H1 (cell line): ENCODE results near the gene DECR2. TPM values are rescaled to one million over a fixed set of nuclear protein-coding genes. Genes with fewer than 3 reads are reported as not detected.
A peak's percentile ranks its signal among the peaks of the same experiment; 100 is the strongest.

Source experiments
- CTCF ChIA-PET: fragments of 300-600 bp; sonication (Branson Sonifier 250); formaldehyde crosslinking; loops from one replicate; lab custom pipeline; 2021; ENCODE audit not compliant: partially characterized antibody; lab: Charles Lee
- POLR2A ChIA-PET: fragments of 300-600 bp; sonication (Branson Sonifier 250); formaldehyde crosslinking; loops from one replicate; lab custom pipeline; 2021; ENCODE audit warnings: inconsistent platforms; ENCODE audit not compliant: partially characterized antibody; lab: Charles Lee
- DNase-seq, 2 experiments: peaks; one replicate each; pipeline versions ENCODE4 v3.0.0 to v3.0.0-alpha.2; 2010 to 2022; ENCODE audit warnings: low spot score in 2 of 2, low read depth in 1 of 2, mixed read lengths in 1 of 2
- FAIRE-seq: peaks from 2 replicates; lab custom pipeline; 2011; peaks lifted over from hg19 to GRCh38; lab: Jason Lieb, UNC
- H2AFZ ChIP-seq: 2 replicates; pipeline ENCODE4 v1.8.1; 2012; ENCODE audit warnings: low read length, inconsistent platforms
- H2AK5ac ChIP-seq: 2 replicates; pipeline ENCODE4 v1.6.1; 2013; ENCODE audit warnings: low read depth, low read length
- H2BK120ac ChIP-seq: replicated peaks from 2 replicates; pipeline ENCODE3; 2013; ENCODE audit warnings: low read depth, low read length, inconsistent platforms
- H2BK12ac ChIP-seq: 2 replicates; pipeline ENCODE4 v1.6.1; 2013; ENCODE audit warnings: low read depth, low read length
- H2BK15ac ChIP-seq: 2 replicates; pipeline ENCODE4 v1.6.1; 2013; ENCODE audit warnings: low read length
- H2BK20ac ChIP-seq: 2 replicates; pipeline ENCODE4 v1.6.1; 2013; ENCODE audit warnings: low read length
- H2BK5ac ChIP-seq: 2 replicates; pipeline ENCODE4 v1.6.1; 2013; ENCODE audit warnings: low read depth, low read length
- H3K14ac ChIP-seq: 2 replicates; pipeline ENCODE4 v1.6.1; 2013; ENCODE audit warnings: inconsistent platforms; ENCODE audit not compliant: insufficient read length
- H3K18ac ChIP-seq: 2 replicates; pipeline ENCODE4 v1.6.1; 2013; ENCODE audit warnings: low read length; ENCODE audit errors: extremely low read depth
- H3K23ac ChIP-seq: 2 replicates; pipeline ENCODE4 v1.6.1; 2013; ENCODE audit warnings: inconsistent platforms; ENCODE audit not compliant: insufficient read length
- H3K23me2 ChIP-seq: 2 replicates; pipeline ENCODE4 v1.6.1; 2013; ENCODE audit warnings: low read depth, low read length
- H3K27ac ChIP-seq: 2 replicates; pipeline ENCODE4 v1.6.1; 2011; ENCODE audit warnings: low read depth, low read length, inconsistent platforms
- H3K27me3 ChIP-seq, 4 experiments: replicated peaks in 1 of 4; 1 replicate in 1 of 4; 2 replicates in 3 of 4; pipeline versions ENCODE4 v1.6.1 to v1.8.1; 2011 to 2013; ENCODE audit warnings: low read length in 3 of 4, mild to moderate bottlenecking in 3 of 4, inconsistent platforms in 2 of 4, mixed read lengths in 2 of 4, moderate library complexity in 1 of 4; ENCODE audit not compliant: control insufficient read depth in 3 of 4, insufficient read depth in 3 of 4; ENCODE audit errors: extremely low read depth in 1 of 4
- H3K36me3 ChIP-seq, 4 experiments: 2 replicates each; pipeline versions ENCODE4 v1.6.1 to v1.8.1; 2011 to 2013; ENCODE audit warnings: mild to moderate bottlenecking in 4 of 4, low read length in 3 of 4, moderate library complexity in 2 of 4, control low read depth in 1 of 4, inconsistent platforms in 1 of 4; ENCODE audit not compliant: insufficient read depth in 4 of 4, control insufficient read depth in 2 of 4
- H3K4ac ChIP-seq: replicated peaks from 2 replicates; pipeline ENCODE3; 2013; ENCODE audit warnings: low read length, low read depth, mixed read lengths, inconsistent platforms; ENCODE audit not compliant: insufficient read length
- H3K4me1 ChIP-seq, 4 experiments: replicated peaks in 1 of 4; 1 replicate in 1 of 4; 2 replicates in 3 of 4; pipeline versions ENCODE4 v1.6.1 to v1.8.1; 2011 to 2013; ENCODE audit warnings: low read length in 3 of 4, inconsistent platforms in 2 of 4, mixed read lengths in 1 of 4; ENCODE audit not compliant: insufficient read depth in 4 of 4, control insufficient read depth in 3 of 4
- H3K4me2 ChIP-seq, 2 experiments: 2 replicates each; pipeline versions ENCODE4 v1.6.1 to v1.8.1; 2011 to 2013; ENCODE audit warnings: low read depth in 2 of 2, low read length in 2 of 2, control low read depth in 1 of 2, inconsistent platforms in 1 of 2, mild to moderate bottlenecking in 1 of 2; ENCODE audit not compliant: insufficient read depth in 1 of 2
- H3K4me3 ChIP-seq, 4 experiments: fragments of 200-600, 300-600 bp in 1 of 4; sonication (generic), shearing (Covaris generic), sonication (Bioruptor Twin) in 1 of 4; 2 replicates each; pipeline versions ENCODE4 v1.5.1 to v1.8.1; 2011 to 2016; ENCODE audit warnings: low read length in 4 of 4, low read depth in 3 of 4, control low read depth in 2 of 4, inconsistent platforms in 2 of 4, mild to moderate bottlenecking in 2 of 4, mixed read lengths in 1 of 4, moderate library complexity in 1 of 4; ENCODE audit not compliant: insufficient read depth in 2 of 4; ENCODE audit errors: extremely low read depth in 1 of 4
- H3K56ac ChIP-seq: replicated peaks from 2 replicates; pipeline ENCODE3; 2013; ENCODE audit warnings: low read depth, mild to moderate bottlenecking, mixed read lengths, low read length, inconsistent platforms; ENCODE audit not compliant: insufficient read length
- H3K79me1 ChIP-seq: 2 replicates; pipeline ENCODE4 v1.6.1; 2013; ENCODE audit warnings: low read depth, low read length, control low read depth
- H3K79me2 ChIP-seq, 2 experiments: 2 replicates each; pipeline versions ENCODE4 v1.6.1 to v1.8.1; 2012 to 2013; ENCODE audit warnings: low read length in 2 of 2, mild to moderate bottlenecking in 2 of 2, inconsistent platforms in 1 of 2; ENCODE audit not compliant: insufficient read depth in 2 of 2, control insufficient read depth in 1 of 2
- H3K9ac ChIP-seq, 4 experiments: replicated peaks in 1 of 4; 1 replicate in 1 of 4; 2 replicates in 3 of 4; pipeline versions ENCODE4 v1.6.1 to v1.8.1; 2011 to 2013; ENCODE audit warnings: low read depth in 3 of 4, low read length in 3 of 4, control low read depth in 2 of 4, mild to moderate bottlenecking in 2 of 4, moderate library complexity in 2 of 4, inconsistent platforms in 1 of 4; ENCODE audit errors: extremely low read depth in 1 of 4
- H3K9me3 ChIP-seq, 2 experiments: 2 replicates each; pipeline versions ENCODE4 v1.6.1 to v1.8.1; 2012 to 2013; ENCODE audit warnings: mild to moderate bottlenecking in 2 of 2, moderate library complexity in 2 of 2, control low read depth in 1 of 2, inconsistent platforms in 1 of 2, low read depth in 1 of 2, low read length in 1 of 2, mixed read lengths in 1 of 2; ENCODE audit not compliant: insufficient read depth in 2 of 2
- H4K20me1 ChIP-seq, 2 experiments: replicated peaks in 1 of 2; 2 replicates each; pipeline versions ENCODE3 to v1.8.1; 2011 to 2013; ENCODE audit warnings: inconsistent platforms in 2 of 2, low read length in 2 of 2, mild to moderate bottlenecking in 1 of 2; ENCODE audit not compliant: insufficient read depth in 2 of 2, control insufficient read depth in 1 of 2
- H4K5ac ChIP-seq: 2 replicates; pipeline ENCODE4 v1.6.1; 2013; ENCODE audit warnings: low read length, low read depth, mixed read lengths, inconsistent platforms; ENCODE audit not compliant: insufficient read length
- H4K8ac ChIP-seq: 2 replicates; pipeline ENCODE4 v1.8.0; 2013; ENCODE audit warnings: mild to moderate bottlenecking, moderate library complexity, low read length, inconsistent platforms; ENCODE audit not compliant: insufficient read depth; ENCODE audit errors: extremely low read depth
- H4K91ac ChIP-seq: replicated peaks from 2 replicates; pipeline ENCODE3; 2013; ENCODE audit warnings: low read length, mixed read lengths, inconsistent platforms; ENCODE audit not compliant: insufficient read length
- BRCA1 ChIP-seq: IDR thresholded peaks from 2 replicates; pipeline ENCODE4 v1.6.1; 2012; ENCODE audit warnings: low read depth, low read length, improper control_type of control experiment
- CTBP2 ChIP-seq: IDR thresholded peaks from 2 replicates; pipeline ENCODE4 v1.7.0; 2011; ENCODE audit warnings: borderline replicate concordance, mild to moderate bottlenecking, moderate library complexity, mixed read lengths, low read length; ENCODE audit not compliant: insufficient read depth, insufficient read length
- EP300 ChIP-seq, 2 experiments: IDR thresholded peaks; 1 replicate in 1 of 2; 2 replicates in 1 of 2; pipeline ENCODE4 v1.6.1; 2011 to 2012; ENCODE audit warnings: low read depth in 2 of 2, low read length in 2 of 2, mild to moderate bottlenecking in 2 of 2, borderline replicate concordance in 1 of 2, inconsistent platforms in 1 of 2, moderate library complexity in 1 of 2
- EZH2 ChIP-seq: fragments of 200-600 bp; sonication (generic); IDR thresholded peaks from 2 replicates; pipeline ENCODE4 v1.7.1; 2012; ENCODE audit warnings: low read depth, mild to moderate bottlenecking, moderate library complexity, low read length, inconsistent platforms; ENCODE audit not compliant: severe bottlenecking
- KDM4A ChIP-seq: IDR thresholded peaks from one replicate; pipeline ENCODE4 v1.7.1; 2012; ENCODE audit warnings: low read depth, mild to moderate bottlenecking, moderate library complexity, low read length, inconsistent platforms; ENCODE audit not compliant: severe bottlenecking
- POLR2A ChIP-seq, 2 experiments: IDR thresholded peaks; 1 replicate in 1 of 2; 2 replicates in 1 of 2; pipeline ENCODE4 v1.6.1; 2011; ENCODE audit warnings: low read depth in 2 of 2, low read length in 2 of 2, mild to moderate bottlenecking in 2 of 2; ENCODE audit errors: control extremely low read depth in 1 of 2
- SAP30 ChIP-seq: fragments of 300-600 bp; sonication (generic); IDR thresholded peaks from 2 replicates; pipeline ENCODE4 v1.7.1; 2012; ENCODE audit warnings: low read length, moderate library complexity, mild to moderate bottlenecking, inconsistent platforms; ENCODE audit not compliant: insufficient read depth, insufficient replicate concordance
- SIRT6 ChIP-seq: IDR thresholded peaks from one replicate; pipeline ENCODE4 v1.7.1; 2012; ENCODE audit warnings: low read length, inconsistent platforms
- SP4 ChIP-seq: IDR thresholded peaks from 2 replicates; pipeline ENCODE4 v1.6.1; 2012; ENCODE audit warnings: low read length, inconsistent platforms
- SUZ12 ChIP-seq: fragments of 200-600 bp; sonication (generic); IDR thresholded peaks from 2 replicates; pipeline ENCODE4 v1.6.1; 2012; ENCODE audit warnings: mild to moderate bottlenecking, inconsistent platforms, low read length, moderate library complexity, mixed read lengths
- TEAD4 ChIP-seq: IDR thresholded peaks from 2 replicates; pipeline ENCODE4 v1.6.1; 2012; ENCODE audit warnings: low read depth, low read length, inconsistent platforms, mixed read lengths
- ZNF274 ChIP-seq: IDR thresholded peaks from 2 replicates; pipeline ENCODE4 v1.7.0; 2012; ENCODE audit warnings: low read length, borderline replicate concordance; ENCODE audit errors: extremely low read depth
- WGBS, 2 experiments: shearing (Covaris generic) in 1 of 2; methylation state at CpG; one replicate each; pipeline versions ENCODE4 v1.1.6 to v1.1.7; 2013 to 2015; ENCODE audit warnings: low lambda C conversion rate in 2 of 2, mixed read lengths in 2 of 2, inconsistent platforms in 1 of 2, low coverage in 1 of 2, missing lambda C conversion rate in 1 of 2; ENCODE audit not compliant: insufficient replicate concordance in 2 of 2, insufficient coverage in 1 of 2, insufficient read length in 1 of 2; ENCODE audit errors: extremely low coverage in 1 of 2, missing lambda C conversion rate in 1 of 2; 5-methylcytosine and 5-hydroxymethylcytosine counted together
- polyA plus RNA-seq, 7 experiments: library from polyadenylated mRNA; depleted of rRNA in 3 of 7; stranded (reverse) in 5 of 7; unstranded in 2 of 7; fragments of >200 nt in 5 of 7; fragments of 200-250 nt in 2 of 7; gene quantifications; 1 replicate in 5 of 7; 2 replicates in 1 of 7; 4 replicates in 1 of 7; pipeline versions ENCODE4 v1.2.1 to v1.2.3, GENCODE V29; 2011 to 2013; ENCODE audit warnings: missing spikeins in 2 of 7, mixed read lengths in 2 of 7
- total RNA-seq: library from RNA; stranded (reverse); fragmentation: NEBNext Ultra II Directional; extraction: Animal tissue kit (Norgen Biotek cat#: 25700); gene quantifications from 2 replicates; pipeline ENCODE4 v1.2.1, GENCODE V29; 2021
- TF ChIP-seq, protein P1 (sequence below): IDR thresholded peaks from 2 replicates; pipeline ENCODE4 v1.6.1; 2012; ENCODE audit warnings: inconsistent platforms
- TF ChIP-seq, protein P2 (sequence below): IDR thresholded peaks from 2 replicates; pipeline ENCODE4 v1.6.1; 2012; ENCODE audit warnings: inconsistent platforms

DECR2 gene
- total and polyA plus RNA-seq, 2 of the 8 experiments (the other 6 are each of a cell fraction or from before 2014, with no cell fraction given), result 28.2 to 39.9 TPM

DNA sequence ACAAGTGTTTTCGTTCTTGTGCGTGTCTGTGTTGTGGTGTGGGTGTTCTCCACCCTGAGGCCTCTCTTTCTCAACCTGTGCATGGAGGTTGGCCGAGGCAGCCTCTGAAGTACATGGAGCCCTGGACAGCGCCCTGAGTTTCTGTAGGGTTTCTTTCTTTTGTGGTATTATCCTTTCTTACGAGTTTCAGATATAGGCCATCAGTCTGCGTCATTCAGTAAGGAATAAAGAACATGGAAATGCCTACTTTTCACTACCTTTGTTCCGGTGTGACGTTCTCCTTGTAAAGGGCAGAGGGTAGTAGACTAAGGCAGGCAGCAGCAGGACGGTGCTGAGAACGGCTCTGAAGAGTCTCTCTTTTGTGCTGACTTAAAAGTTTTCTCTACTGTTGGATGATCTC, 42.3 kb downstream of the DECR2 start:
- no peak overlapping the region for H3K4ac ChIP-seq
- DNase-seq (no peak), FAIRE-seq (no peak)
- no peak overlapping the region for H3K9ac ChIP-seq
- H3K27me3 ChIP-seq, result no peaks in the 10 kb centered on the region
- peaks cover 0 to 27% of the 10 kb centered on the region in 2 experiments; a peak in 2 of 4 replicates for H3K79me2 ChIP-seq
- H3K4me2 ChIP-seq, result no peak overlapping the region
- H4K91ac ChIP-seq, result no peak overlapping the region
- no peak overlapping the region for H3K4me3 ChIP-seq
- H3K9me3 ChIP-seq, result no peaks in the 10 kb centered on the region
- H2BK5ac ChIP-seq, result no peak overlapping the region
- no peak overlapping the region for H4K5ac ChIP-seq
- POLR2A ChIA-PET, result no interaction called here
- CTCF ChIA-PET, result no interaction called here
- no peaks in the 10 kb centered on the region for H3K23me2 ChIP-seq
- no peak overlapping the region for H3K27ac ChIP-seq
- no peak overlapping the region for H3K18ac ChIP-seq
- no peak overlapping the region for H2BK12ac ChIP-seq
- no peaks in the 10 kb centered on the region for H3K36me3 ChIP-seq
- H2BK120ac ChIP-seq, result no peak overlapping the region
- WGBS, 2 experiments, result 93% methylated on average over 10 of the region's 10 CpGs; no CpG with 5 or more reads in 1 of the 2 experiments
- H2BK20ac ChIP-seq, result no peak overlapping the region
- H3K4me1 ChIP-seq, result no peaks in the 10 kb centered on the region
- H3K14ac ChIP-seq, result no peak overlapping the region
- no peak overlapping the region for H2AK5ac ChIP-seq
- H3K79me1 ChIP-seq, result peaks cover 5% of the 10 kb centered on the region
- 0 out of 2 replicates have a peak overlapping the region, but pooled peaks have one; percentile 41 for H4K8ac ChIP-seq
- H4K20me1 ChIP-seq, result peaks cover 0 to 9% of the 10 kb centered on the region in 2 experiments
- no peak overlapping the region for H3K56ac ChIP-seq
- no peak overlapping the region for H3K23ac ChIP-seq
- H2AFZ ChIP-seq, result no peak overlapping the region
- H2BK15ac ChIP-seq, result no peak overlapping the region
- TF ChIP-seq, protein P1, sequence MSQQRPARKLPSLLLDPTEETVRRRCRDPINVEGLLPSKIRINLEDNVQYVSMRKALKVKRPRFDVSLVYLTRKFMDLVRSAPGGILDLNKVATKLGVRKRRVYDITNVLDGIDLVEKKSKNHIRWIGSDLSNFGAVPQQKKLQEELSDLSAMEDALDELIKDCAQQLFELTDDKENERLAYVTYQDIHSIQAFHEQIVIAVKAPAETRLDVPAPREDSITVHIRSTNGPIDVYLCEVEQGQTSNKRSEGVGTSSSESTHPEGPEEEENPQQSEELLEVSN, result no peak
- TF ChIP-seq TEAD4 (no peak), SIRT6 (no peak), KDM4A (no peak), EP300 (IDR thresholded peaks at IDR 0.05; ENCODE audit: borderline replicate concordance in 1 of 2, low read depth in 2 of 2, low read length in 2 of 2) (no peak), SUZ12 (no peak), SAP30 (no peak), EZH2 (no peak), BRCA1 (no peak), CTBP2 (no peak), SP4 (no peak), ZNF274 (no peak), POLR2A (IDR thresholded peaks at IDR 0.05; ENCODE audit: control extremely low read depth in 1 of 2, low read depth in 2 of 2, low read length in 2 of 2) (no peak)
- TF ChIP-seq, protein P2, sequence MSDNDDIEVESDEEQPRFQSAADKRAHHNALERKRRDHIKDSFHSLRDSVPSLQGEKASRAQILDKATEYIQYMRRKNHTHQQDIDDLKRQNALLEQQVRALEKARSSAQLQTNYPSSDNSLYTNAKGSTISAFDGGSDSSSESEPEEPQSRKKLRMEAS, result no peak
